ENCODE results near the gene RUFY3.

RUFY3 gene

GRCh38 chr4:70713453-70714078, 8.2 kb upstream of the RUFY3 start:
- H3K4me3 ChIP-seq (ENCODE audit: low read depth, low read length), result no peak overlapping the region
- DNase-seq (ENCODE audit: low read depth), result no peak
- no peak for TF ChIP-seq CTCF (IDR thresholded peaks at IDR 0.05; ENCODE audit: low read depth, low read length, missing control alignments)
- in situ Hi-C loops (cut with HindIII; ENCODE audit: low sequenced_read_pairs), result no loop called here

- in situ Hi-C loops (cut with HindIII; ENCODE audit: low sequenced_read_pairs), result no loop called here
- no peak overlapping the region for H3K4me3 ChIP-seq (ENCODE audit: low read depth, low read length)
These were observed 7.5 kb upstream of the RUFY3 start for GRCh38 chr4:70714079-70714887.

GRCh38 chr4:70715097-70715496, 6.7 kb upstream of the RUFY3 start:
- H3K4me3 ChIP-seq (ENCODE audit: low read depth, low read length), result no peak overlapping the region
- in situ Hi-C loops (cut with HindIII; ENCODE audit: low sequenced_read_pairs), result no loop called here
- no peak for TF ChIP-seq CTCF (IDR thresholded peaks at IDR 0.05; ENCODE audit: low read depth, low read length, missing control alignments)
- DNase-seq (ENCODE audit: low read depth), result no peak

More at GRCh38 chr4:70714079-70714887, 7.5 kb upstream of the RUFY3 start:
- DNase-seq (ENCODE audit: low read depth), result no peak
- TF ChIP-seq CTCF (IDR thresholded peaks at IDR 0.05; ENCODE audit: low read depth, low read length, missing control alignments), result no peak

- no peak for DNase-seq (ENCODE audit: low read depth)
- no peak for TF ChIP-seq CTCF (IDR thresholded peaks at IDR 0.05; ENCODE audit: low read depth, low read length, missing control alignments)
- in situ Hi-C loops (cut with HindIII; ENCODE audit: low sequenced_read_pairs), result no loop called here
- no peak overlapping the region for H3K4me3 ChIP-seq (ENCODE audit: low read depth, low read length)
These were observed 2.8 kb upstream of the RUFY3 start for GRCh38 chr4:70718811-70719604.

- no peak for TF ChIP-seq CTCF (IDR thresholded peaks at IDR 0.05; ENCODE audit: low read depth, low read length, missing control alignments)
- peak overlapping the region; percentile 76 for H3K4me3 ChIP-seq (ENCODE audit: low read depth, low read length)
- in situ Hi-C loops (cut with HindIII; ENCODE audit: low sequenced_read_pairs), result no loop called here
- DNase-seq (ENCODE audit: low read depth), result no peak
These were observed 531 bp downstream of the RUFY3 start for GRCh38 chr4:70722199-70722791.

- in situ Hi-C loops (cut with HindIII; ENCODE audit: low sequenced_read_pairs), result no loop called here
- DNase-seq (ENCODE audit: low read depth), result no peak
- peak overlapping the region; percentile 76 for H3K4me3 ChIP-seq (ENCODE audit: low read depth, low read length)
- no peak for TF ChIP-seq CTCF (IDR thresholded peaks at IDR 0.05; ENCODE audit: low read depth, low read length, missing control alignments)
These were observed 2.7 kb downstream of the RUFY3 start for GRCh38 chr4:70724463-70724862.
